Omental fat pad (tissue), 4 donors: Measurements from ENCODE around the gene DGKH. TPM values are rescaled to one million over a fixed set of nuclear protein-coding genes. Genes with fewer than 3 reads are reported as not detected.
"Not testable (repeated sequence)": the region's sequence is repeated elsewhere in the genome, so short reads cannot be mapped to it uniquely, and the experiment has no call there.

Experiments
- ATAC-seq: fragments of 150-250 bp; one replicate; pipeline ENCODE4 v1.9.1; 2016; ENCODE audit warnings: mild to moderate bottlenecking, moderate library complexity; ENCODE audit not compliant: low FRiP score
- DNase-seq: peaks from one replicate; pipeline ENCODE4 v3.0.0-alpha.2; 2019; ENCODE audit warnings: low spot score
- total RNA-seq, 4 donors: library from RNA; depleted of rRNA; stranded (reverse); fragments of >200 nt; gene quantifications; one replicate each; pipeline ENCODE4 v1.1.0, GENCODE V29; 2016
- TF ChIP-seq, protein P1 (sequence below), 3 donors: fragments of 450-650 bp; IDR thresholded peaks; one replicate each; pipeline ENCODE4 v1.5.1; 2016 to 2017; ENCODE audit warnings: antibody characterized with exemption in 3 of 3, mild to moderate bottlenecking in 3 of 3, moderate library complexity in 2 of 3

DGKH gene
- total RNA-seq, 4 donors from 2014 or later: 9.7 to 24.7 (median 17.6) TPM

DNA sequence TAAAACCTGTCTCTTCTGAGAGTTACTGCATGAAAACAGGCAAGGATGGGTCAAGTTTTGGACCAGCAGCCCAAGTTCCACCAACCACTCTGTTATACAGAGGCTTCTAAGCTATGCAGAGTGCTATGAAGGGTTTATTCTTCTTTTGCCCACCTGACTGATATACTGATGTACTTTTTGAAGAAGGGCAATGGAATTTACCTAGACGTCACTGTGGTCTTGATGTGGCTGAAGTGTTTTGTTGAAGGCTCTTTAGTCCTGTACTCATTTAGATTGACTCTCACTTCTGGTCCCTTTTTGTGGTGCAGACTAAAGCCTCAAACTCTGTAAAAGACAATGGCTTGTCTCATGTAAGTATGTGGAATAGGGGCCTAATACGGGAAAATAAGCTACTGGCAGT lies 92.0 kb downstream of the DGKH start:
- no peak for DNase-seq
- ATAC-seq: no peak
- TF ChIP-seq, protein P1, sequence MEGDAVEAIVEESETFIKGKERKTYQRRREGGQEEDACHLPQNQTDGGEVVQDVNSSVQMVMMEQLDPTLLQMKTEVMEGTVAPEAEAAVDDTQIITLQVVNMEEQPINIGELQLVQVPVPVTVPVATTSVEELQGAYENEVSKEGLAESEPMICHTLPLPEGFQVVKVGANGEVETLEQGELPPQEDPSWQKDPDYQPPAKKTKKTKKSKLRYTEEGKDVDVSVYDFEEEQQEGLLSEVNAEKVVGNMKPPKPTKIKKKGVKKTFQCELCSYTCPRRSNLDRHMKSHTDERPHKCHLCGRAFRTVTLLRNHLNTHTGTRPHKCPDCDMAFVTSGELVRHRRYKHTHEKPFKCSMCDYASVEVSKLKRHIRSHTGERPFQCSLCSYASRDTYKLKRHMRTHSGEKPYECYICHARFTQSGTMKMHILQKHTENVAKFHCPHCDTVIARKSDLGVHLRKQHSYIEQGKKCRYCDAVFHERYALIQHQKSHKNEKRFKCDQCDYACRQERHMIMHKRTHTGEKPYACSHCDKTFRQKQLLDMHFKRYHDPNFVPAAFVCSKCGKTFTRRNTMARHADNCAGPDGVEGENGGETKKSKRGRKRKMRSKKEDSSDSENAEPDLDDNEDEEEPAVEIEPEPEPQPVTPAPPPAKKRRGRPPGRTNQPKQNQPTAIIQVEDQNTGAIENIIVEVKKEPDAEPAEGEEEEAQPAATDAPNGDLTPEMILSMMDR (IDR thresholded peaks at IDR 0.05): no peak

- ATAC-seq: not testable (repeated sequence)
These were observed 92.6 kb downstream of the DGKH start for GRCh38 chr13:42141052-42141451.

DNA sequence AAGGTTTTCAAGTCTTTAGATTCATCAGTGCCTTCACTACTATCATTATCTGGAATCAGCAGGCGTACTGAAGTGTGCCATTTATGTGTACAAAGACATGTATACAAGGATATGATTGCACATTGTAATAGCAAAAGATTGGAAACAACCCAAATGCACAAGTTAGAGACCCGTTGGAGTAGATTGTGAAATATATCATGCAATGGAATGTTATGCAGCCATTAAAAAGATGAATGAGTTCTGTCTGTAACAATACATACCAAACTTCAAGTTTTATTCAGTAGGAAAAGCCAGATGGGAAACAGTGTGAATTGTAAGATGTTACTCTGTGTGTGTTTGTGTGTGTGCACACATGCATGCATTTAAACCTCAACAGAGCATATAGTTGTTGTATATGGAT lies 97.9 kb downstream of the DGKH start:
- TF ChIP-seq, protein P1 (IDR thresholded peaks at IDR 0.05): no peak
- ATAC-seq (no peak), DNase-seq (no peak)

More at GRCh38 chr13:42141052-42141451, 92.6 kb downstream of the DGKH start:
- not testable (repeated sequence) for DNase-seq

DNA sequence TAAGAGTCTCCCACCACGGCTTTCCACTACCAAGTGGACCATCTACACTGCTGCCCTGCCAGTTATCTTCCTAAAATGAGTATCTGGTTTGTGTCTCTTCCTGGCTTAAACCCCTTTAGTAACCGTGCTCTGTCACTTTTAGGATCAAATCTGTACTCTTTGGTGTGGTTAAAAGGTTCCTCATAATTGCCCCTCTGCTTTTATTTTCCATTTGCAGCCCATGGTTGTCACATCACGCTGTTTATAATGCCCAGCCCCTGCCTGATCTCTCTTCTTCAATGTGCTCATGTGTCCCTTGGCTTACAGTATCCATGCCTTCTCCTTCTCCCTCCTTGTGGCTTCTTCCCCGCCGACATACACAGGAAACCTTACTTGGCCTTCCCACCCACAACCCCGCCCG lies 100.1 kb downstream of the DGKH start:
- ATAC-seq: no peak
- no peak for DNase-seq
- TF ChIP-seq, protein P1 (IDR thresholded peaks at IDR 0.05): no peak

DNA sequence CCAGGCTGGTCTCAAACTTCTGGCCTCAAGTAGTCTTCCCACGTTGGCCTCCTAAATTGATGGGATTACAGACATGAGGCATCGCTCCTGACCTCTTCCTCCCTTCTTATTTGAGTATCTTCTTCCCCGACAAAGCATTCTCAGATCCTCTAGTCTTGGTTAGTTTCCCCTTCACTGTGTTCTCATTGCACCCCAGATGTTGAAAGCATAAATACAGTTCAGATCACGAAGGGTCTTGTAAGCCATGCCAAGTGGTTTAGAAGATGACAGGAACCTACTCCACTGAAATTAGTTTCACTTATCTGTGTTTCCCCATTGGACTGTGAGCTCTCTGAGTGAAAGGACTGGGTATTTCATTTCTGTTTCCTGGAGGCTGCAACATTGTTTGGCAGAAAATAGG lies 100.7 kb downstream of the DGKH start:
- DNase-seq (no peak), ATAC-seq (no peak)
- TF ChIP-seq, protein P1 (IDR thresholded peaks at IDR 0.05): no peak

- ATAC-seq: no peak
- no peak for DNase-seq
- TF ChIP-seq, protein P1 (IDR thresholded peaks at IDR 0.05): no peak
These were observed 103.3 kb downstream of the DGKH start for GRCh38 chr13:42151781-42152180.

- DNase-seq (no peak), ATAC-seq (no peak)
- TF ChIP-seq, protein P1 (IDR thresholded peaks at IDR 0.05): no peak
These were observed 104.0 kb downstream of the DGKH start for GRCh38 chr13:42152495-42152894.
